HFF-Myc (cell line): ENCODE results near the gene PJA2.

ENCODE experiments used
- DNase-seq: peaks from one replicate; pipeline ENCODE4 v3.0.0-alpha.2; 2011; ENCODE audit warnings: low read depth; ENCODE audit errors: extremely low read depth
- H3K4me3 ChIP-seq: replicated peaks from 2 replicates; pipeline ENCODE4 v1.5.1; 2011; ENCODE audit warnings: low read depth, mild to moderate bottlenecking, control low read depth, low read length
- TF ChIP-seq, protein P1 (sequence below): IDR thresholded peaks from 2 replicates; pipeline ENCODE4 v1.5.1; 2012; ENCODE audit warnings: mild to moderate bottlenecking, low read depth, low read length, control low read depth; ENCODE audit errors: missing control alignments

The PJA2 gene

DNA sequence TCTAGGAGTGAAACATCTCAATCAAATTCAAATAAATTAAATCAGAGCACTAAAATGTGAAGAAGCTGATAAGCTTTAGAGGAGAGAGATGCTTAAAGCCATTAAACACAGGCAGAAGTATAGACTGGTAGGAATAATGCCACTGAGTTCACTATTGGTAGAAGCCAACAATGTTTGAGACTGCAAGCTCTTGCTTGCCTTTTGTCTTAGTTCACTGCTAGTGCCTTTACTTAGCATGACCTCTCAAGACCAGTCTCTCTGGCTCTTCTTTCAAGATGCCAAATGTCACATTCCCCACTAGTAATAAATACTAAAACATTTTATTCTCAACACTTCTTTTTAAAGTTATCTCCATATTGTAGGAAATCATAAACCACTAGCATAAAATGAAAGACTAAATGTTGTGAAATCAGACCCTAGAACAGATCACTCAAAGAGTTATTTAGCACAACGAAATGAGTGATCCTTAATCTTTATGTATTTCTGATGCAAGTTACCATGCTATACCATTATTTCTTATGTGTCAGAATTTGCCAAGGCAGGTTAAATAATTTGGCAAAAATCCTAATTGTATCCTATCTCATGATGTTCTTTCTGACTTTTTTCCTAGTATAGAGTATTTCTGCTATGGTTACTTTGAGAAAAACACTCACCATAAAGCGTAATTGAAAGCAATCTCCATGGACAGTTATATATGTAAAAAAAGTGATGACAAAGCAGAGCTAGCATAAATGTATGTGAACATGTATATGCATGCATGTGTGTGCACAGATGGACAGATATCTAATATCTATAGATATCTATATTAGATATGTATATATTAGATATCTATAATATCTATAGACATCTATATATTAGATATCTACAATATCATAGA is 57.5 kb downstream of the PJA2 start:
- TF ChIP-seq, protein P1, sequence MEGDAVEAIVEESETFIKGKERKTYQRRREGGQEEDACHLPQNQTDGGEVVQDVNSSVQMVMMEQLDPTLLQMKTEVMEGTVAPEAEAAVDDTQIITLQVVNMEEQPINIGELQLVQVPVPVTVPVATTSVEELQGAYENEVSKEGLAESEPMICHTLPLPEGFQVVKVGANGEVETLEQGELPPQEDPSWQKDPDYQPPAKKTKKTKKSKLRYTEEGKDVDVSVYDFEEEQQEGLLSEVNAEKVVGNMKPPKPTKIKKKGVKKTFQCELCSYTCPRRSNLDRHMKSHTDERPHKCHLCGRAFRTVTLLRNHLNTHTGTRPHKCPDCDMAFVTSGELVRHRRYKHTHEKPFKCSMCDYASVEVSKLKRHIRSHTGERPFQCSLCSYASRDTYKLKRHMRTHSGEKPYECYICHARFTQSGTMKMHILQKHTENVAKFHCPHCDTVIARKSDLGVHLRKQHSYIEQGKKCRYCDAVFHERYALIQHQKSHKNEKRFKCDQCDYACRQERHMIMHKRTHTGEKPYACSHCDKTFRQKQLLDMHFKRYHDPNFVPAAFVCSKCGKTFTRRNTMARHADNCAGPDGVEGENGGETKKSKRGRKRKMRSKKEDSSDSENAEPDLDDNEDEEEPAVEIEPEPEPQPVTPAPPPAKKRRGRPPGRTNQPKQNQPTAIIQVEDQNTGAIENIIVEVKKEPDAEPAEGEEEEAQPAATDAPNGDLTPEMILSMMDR = no peak
- no peak for DNase-seq
- no peak overlapping the region for H3K4me3 ChIP-seq

DNA sequence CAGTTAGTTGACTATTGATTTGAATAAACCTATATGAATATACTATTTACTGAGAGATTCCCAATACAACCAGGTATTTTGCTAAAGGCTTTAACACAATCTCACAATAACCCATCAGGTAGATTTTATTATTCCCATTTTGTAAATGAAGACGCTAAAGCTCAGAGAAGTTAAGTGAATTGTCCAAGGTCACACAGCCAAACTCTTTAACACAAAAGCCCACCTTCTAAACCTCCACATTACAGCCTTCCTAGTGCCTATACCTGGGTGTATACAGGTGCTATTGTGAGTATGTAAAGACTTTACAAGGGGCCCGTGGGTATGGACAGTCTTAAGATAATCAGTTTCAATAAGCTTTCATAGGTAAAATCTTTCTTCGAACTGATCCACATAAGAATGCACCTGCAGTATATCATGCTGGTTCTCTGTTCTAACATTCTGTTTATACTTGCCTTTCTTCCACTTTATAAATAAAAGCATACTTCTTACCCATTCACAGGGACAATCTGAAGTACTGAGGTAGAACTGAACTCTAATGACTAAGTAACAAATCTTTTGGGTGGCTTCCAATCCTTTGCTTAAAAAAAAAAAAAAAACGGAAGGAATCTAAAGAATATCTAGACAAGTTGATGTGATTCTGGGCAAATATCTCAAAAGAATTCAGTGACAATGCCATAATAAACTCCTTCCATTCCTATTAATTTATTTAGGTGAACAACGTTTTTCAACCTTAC is 59.1 kb downstream of the PJA2 start:
- H3K4me3 ChIP-seq = no peak overlapping the region
- DNase-seq = no peak
- TF ChIP-seq, protein P1 = no peak

DNA sequence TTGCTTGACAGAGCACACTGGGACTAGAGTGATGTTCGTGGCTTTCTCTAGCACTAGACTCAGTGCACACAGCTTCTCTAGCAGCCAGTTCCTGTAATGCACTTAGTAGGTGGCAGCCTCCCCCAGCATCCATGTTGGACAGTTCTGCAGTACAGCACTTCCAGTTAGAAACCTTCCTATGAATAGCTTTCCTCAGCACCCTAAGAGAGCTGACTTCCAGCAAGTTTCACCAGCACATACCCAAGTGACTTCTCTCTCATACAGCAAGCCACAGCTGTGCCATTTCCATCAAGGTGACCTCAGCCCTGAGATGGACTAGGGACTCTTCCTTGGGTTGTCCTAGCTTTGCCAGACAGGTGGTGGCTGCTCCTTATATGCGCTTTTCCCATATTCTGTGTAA is 60.4 kb downstream of the PJA2 start:
- TF ChIP-seq, protein P1 = no peak
- H3K4me3 ChIP-seq = no peak overlapping the region
- no peak for DNase-seq

DNA sequence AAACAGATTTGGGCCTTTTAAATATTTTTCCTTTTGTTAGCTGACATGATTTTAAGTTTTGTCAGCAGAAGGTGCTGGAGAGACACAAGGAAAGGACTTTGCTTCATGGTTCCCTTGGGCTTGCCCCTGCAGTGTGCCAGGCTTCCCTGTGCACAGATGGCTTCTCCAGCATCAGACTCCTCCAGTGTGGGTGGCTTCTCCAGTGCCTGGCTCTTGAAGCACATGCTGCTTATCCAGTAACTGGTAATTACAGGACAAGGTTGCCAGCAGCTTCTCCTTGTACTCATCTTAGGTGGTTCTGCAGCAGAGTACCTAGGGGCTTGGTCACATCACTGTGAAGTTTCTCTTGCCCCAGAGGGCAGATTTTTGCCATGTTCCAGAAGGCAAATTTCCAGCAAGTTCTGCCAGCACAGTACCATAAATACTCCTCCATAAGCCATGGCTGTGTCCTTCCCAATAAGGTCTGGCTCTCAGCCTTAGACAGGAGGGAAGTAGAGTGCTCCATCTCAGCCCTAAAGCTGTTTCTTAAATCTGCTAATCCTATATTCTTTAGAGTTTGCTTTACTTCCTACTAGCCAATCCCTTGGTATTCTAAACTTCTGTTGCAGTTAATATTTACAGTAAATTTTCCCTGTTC is 62.4 kb downstream of the PJA2 start:
- H3K4me3 ChIP-seq = no peak overlapping the region
- TF ChIP-seq, protein P1 = no peak
- no peak for DNase-seq

DNA sequence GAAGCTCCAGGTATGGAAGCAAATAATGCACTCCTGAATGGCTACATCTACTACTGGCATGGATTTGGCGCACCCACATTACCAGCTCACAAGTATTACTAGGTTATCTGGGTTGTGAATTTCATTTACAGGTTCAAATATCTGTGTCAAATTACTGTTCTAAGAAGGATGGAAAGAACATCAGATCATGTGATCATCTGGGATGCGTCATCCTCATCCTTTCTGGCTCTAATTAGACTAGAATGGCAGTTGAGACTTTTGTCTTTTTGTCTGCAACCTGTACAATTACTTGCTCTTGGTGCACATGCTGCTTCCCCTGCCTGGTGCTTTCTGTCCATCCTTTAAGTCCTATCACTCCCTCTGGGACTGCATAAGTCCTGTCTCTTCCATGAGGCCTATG is 64.1 kb downstream of the PJA2 start:
- TF ChIP-seq, protein P1 = no peak
- no peak overlapping the region for H3K4me3 ChIP-seq
- DNase-seq = no peak

DNA sequence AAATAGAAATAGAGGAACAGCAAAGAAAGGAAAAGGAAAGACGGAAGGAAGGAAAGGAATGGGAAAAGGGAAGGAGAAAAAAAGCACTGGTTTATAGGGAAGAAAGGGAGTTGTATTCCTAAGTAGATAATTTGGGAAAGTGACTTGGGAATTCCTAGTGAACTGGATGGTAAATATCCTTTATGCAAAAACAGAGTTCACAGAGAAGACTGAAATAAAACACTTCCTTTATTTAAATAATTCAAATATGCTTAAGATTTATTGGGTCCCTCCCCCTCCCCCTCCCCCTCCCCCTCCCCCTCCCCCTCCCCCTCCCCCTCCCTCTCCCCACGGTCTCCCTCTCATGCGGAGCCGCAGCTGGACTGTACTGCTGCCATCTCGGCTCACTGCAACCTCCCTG is 69.4 kb downstream of the PJA2 start:
- DNase-seq = no peak
- H3K4me3 ChIP-seq = no peak overlapping the region
- TF ChIP-seq, protein P1 = no peak
